AG09319 (cell line): ENCODE results near the gene SVOPL.

Source experiments
- DNase-seq: peaks from one replicate; pipeline ENCODE4 v3.0.0-alpha.2; 2010; ENCODE audit warnings: low read depth; ENCODE audit errors: extremely low read depth
- TF ChIP-seq, protein P1 (sequence below): IDR thresholded peaks from 2 replicates; pipeline ENCODE4 v1.5.1; 2011; ENCODE audit warnings: low read depth, mild to moderate bottlenecking, inconsistent platforms, low read length, moderate library complexity

Gene SVOPL

DNA sequence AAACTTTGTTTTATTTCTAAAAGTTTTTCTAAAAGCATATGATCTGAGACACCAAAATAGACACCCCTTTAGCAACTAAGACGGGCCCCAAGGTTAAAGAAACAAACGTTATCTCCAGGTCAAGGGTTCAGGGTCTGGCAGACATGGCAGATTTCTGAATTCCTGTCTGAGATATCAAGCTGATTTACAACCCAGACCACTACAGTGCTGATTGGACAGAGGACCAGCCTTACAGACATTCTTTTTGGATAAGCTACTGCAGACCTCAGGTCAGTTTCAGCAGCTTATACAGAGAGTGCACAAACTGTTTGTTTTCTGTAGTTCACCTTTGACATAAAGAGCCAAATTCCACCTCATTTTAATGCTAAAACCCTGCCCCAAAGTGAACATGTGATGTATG lies 34.8 kb downstream of the SVOPL start:
- TF ChIP-seq, protein P1, sequence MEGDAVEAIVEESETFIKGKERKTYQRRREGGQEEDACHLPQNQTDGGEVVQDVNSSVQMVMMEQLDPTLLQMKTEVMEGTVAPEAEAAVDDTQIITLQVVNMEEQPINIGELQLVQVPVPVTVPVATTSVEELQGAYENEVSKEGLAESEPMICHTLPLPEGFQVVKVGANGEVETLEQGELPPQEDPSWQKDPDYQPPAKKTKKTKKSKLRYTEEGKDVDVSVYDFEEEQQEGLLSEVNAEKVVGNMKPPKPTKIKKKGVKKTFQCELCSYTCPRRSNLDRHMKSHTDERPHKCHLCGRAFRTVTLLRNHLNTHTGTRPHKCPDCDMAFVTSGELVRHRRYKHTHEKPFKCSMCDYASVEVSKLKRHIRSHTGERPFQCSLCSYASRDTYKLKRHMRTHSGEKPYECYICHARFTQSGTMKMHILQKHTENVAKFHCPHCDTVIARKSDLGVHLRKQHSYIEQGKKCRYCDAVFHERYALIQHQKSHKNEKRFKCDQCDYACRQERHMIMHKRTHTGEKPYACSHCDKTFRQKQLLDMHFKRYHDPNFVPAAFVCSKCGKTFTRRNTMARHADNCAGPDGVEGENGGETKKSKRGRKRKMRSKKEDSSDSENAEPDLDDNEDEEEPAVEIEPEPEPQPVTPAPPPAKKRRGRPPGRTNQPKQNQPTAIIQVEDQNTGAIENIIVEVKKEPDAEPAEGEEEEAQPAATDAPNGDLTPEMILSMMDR: no peak
- DNase-seq: no peak

DNA sequence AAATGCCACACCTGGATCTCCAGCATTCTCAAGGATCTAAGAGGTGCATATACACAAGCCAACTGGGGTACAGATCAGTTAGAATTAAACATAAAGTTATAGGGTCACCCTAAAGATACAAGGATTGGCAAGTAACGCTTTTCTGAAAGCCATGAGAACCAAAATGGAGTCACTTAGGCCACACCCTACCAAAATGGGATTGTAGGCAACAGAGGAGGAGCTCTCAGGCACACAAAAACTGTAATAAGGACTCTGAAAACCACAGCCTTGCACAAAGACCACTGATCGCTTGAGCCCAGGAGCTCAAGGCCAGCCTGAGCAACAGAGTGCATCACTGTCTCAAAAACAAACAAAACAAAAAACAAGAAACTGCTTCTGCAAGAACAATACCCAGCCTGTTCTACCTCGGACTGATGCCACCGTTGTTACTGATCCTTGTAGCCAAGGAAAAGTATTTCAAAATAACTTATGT lies 35.5 kb downstream of the SVOPL start:
- TF ChIP-seq, protein P1: no peak
- no peak for DNase-seq

DNA sequence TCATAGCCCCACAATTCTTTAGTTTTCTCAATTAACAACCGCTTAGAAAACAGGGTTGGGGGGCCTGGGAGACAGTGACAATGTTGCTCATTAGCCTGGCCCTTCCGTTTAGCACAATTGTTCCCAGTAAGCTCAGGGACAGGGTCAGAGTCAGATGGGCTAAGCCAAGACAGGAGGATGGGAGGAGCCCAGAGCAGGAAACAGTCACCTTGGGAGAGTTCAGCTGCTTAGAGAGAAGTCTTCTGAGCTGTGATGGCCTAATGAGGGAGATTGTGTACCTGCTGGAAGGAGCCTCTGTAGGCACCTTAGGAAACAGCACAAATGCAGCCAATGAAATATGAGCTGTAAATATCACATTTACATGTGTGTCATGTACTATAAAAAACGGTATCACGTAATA lies 35.9 kb downstream of the SVOPL start:
- TF ChIP-seq, protein P1: no peak
- no peak for DNase-seq

DNA sequence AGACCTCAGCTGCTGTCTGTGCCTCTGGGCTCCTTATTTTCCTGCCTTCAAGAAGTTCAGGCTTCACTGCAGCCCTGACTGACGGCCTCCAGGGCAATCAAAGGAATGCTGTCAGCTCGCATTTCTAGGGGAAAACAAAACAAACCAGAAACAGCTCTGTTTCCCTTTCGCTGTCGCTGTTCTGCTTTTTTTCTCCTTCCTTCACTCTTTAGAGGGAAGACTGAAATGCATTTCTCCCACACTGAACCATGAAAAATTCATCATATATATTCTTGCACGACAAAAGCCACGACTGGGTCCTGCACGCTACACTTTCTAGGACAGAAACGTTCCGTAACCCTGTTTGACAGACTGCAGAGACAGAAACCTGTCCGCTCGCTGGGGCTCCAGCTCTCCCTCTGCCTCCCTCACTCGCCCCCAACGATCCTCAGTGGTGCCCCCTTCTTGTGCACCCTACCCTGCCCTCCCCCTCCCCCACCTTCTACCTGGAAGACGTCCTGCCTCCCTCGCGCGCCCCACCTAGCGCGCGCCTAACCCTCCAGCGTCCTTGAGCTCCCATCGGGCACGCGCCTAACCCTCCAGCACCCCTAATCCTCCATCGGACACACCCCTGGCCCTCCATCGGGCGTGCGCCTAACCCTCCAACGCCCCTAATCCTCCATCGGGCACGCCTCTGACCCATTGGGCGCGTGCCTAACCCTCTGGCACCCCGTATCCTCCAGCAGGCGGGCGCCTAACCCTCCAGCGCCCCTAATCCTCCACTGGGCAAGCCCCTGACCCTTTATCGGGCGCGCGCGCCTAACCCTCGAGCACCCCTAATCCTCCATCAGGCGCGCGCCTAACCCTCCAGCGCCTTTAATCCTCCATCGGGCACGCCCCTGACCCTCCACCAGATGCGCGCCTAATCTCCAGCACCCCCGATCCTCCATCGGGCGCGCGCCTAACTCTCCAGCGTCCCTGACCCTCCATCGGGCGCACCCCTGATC lies 37.1 kb downstream of the SVOPL start:
- DNase-seq: no peak
- TF ChIP-seq, protein P1: no peak

DNA sequence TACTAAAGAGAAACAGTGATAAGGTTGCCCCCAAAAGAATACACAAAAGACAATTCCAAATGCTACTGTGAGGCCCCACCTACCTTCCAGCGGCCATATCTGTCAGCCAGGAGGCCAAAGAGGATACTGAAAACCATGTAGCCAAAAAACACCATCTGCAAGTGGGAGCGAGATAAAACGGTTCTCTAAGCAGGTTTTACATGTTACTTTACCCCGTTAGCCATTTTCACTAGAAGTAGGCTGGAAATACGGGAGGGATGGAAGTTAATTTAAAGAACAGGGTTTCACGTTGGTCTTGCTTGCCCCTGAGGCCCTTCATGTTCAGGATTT lies 38.2 kb downstream of the SVOPL start:
- TF ChIP-seq, protein P1: no peak
- DNase-seq: no peak

DNA sequence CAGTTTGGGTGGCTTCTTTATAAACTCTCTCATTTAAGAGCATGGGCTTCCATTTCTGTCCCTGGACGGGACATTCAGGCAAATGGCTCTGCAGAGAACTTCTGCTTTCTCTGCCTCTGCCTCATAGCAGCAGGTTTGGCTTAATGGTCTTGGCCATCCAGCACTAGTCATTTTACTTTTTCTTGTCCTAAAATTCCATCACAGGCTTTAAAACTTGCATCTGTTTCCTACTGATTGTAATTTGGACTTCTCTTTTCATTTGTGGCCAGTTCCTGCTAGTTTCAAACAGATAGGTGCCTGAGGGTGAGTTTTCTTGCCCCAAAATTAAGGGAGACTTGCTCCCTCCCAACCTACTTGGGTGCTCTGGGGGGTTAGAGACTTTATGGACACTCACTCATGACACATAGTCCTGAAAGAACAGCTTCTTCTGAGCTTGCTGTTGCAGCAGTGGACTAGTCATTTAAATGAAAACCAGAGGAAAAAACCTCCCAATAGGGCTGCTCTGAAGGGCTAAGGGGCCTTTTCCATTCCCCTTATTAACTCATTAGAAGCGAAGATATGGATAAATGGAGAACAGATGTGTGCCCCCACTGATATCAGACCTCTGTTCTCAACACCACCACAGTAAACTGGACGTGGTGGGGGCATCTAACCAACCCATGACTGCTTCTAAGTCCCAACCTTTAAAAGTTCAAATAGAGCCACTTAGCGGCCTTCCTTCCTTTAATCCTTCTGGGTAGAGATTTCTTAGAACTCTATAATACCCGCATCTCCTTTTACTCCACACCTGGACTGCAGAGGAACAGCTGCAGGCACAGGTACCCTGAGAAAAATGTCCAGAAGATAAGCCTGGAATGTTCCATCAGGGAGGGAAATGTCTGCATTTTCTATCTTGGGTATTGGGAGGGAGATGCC lies 38.8 kb downstream of the SVOPL start:
- TF ChIP-seq, protein P1: no peak
- no peak for DNase-seq
